ENCODE results near the gene MTFMT.

GRCh38 chr15:64997066-64997465 lies 32.4 kb downstream of the MTFMT start:
- TF ChIP-seq FOXP2 (optimal IDR thresholded peaks at IDR 0.05; ENCODE audit: control extremely low read depth, extremely low read length, insufficient read depth) (no peak), EZH2 (IDR thresholded peaks at IDR 0.05) (no peak), POLR2AphosphoS5 (IDR thresholded peaks at IDR 0.05; ENCODE audit: borderline replicate concordance, low read depth, low read length) (no peak)

Measured in SK-N-MC (cell line).